ENCODE data around the gene XBP1. TPM values are rescaled to one million over a fixed set of nuclear protein-coding genes. Genes with fewer than 3 reads are reported as not detected.

XBP1 gene
- total and polyA plus RNA-seq, 2 of the 13 experiments (the other 11 are each of a cell fraction or from before 2014, with no cell fraction given) = 416 to 427 TPM

- ChIA-PET CTCF (ENCODE audit: low intra/inter-chr PET ratio, low total read pairs) (no interaction called here), POLR2A (interaction anchor here (0.6 to 4.5 kb wide), 16 partner anchors 8 to 93 kb away, joined by 3 to 59 read pairs (median 4); partner anchors contain the start of genes CHEK2, HSCB, TTC28 and XBP1)
- Histone ChIP-seq H2AFZ (ENCODE audit: low read length) (peak within 1 kb of the TSS; percentile 70), H3K27ac (ENCODE audit: extremely low read length, insufficient read depth, low read length) (peak within 1 kb of the TSS; percentile 91), H3K79me2 (ENCODE audit: insufficient read depth, low read length) (peaks cover 43% of the 10 kb centered on the region), H3K36me3 (replicated peaks in 1 of 2; ENCODE audit: control insufficient read depth in 1 of 2, insufficient read depth in 2 of 2, low read length in 2 of 2) (peaks cover 0 to 16% of the 10 kb centered on the region in 2 experiments; a peak in 2 of 5 replicates), H4K20me1 (ENCODE audit: insufficient read depth, low read length) (no peaks in the 10 kb centered on the region), H3K9me3 (ENCODE audit: low read length) (no peaks in the 10 kb centered on the region), H3K4me3 (replicated peaks in 1 of 3; ENCODE audit: insufficient read depth in 1 of 3, low read depth in 2 of 3, low read length in 3 of 3) (peak within 1 kb of the TSS; percentile 71 to 87 (median 82)), H3K4me2 (ENCODE audit: low read depth, low read length) (peak within 1 kb of the TSS; percentile 82), H3K27me3 (ENCODE audit: control insufficient read depth in 1 of 2, insufficient read depth in 2 of 2, low read length in 2 of 2) (no peaks in the 10 kb centered on the region; a peak in 1 of 5 replicates), H3K9ac (ENCODE audit: insufficient read depth, low read depth, low read length) (peak within 1 kb of the TSS; percentile 96), H3K4me1 (ENCODE audit: insufficient read depth, low read length) (peaks cover 82% of the 10 kb centered on the region)
- BruUV-seq (replicated peaks) = no TSS peak
- 0% methylated on average over 4 of the region's 92 CpGs for WGBS (ENCODE audit: low lambda C conversion rate)
- intact Hi-C loops (cut with micrococcal nuclease; ENCODE audit: unreplicated experiment) = loop anchor here (1.0 kb wide), 1 partner anchor 26 kb away; no protein-coding TSS in a partner anchor
- in situ Hi-C loops (cut with HindIII; ENCODE audit: extremely low pct_ligation_motif_present, low pct_unique_long_range_greater_than_20kb) = no loop called here
- DNase-seq (ENCODE audit: low spot score) (peak; percentile 90), ATAC-seq (peak; percentile 92), FAIRE-seq (peak; percentile 39)
- TF ChIP-seq ZNF781 (CRISPR knock-in tag; IDR thresholded peaks at IDR 0.05; ENCODE audit: borderline replicate concordance, not compliant biosample characterization) = peak; percentile 43
- TF ChIP-seq ZNF768 (CRISPR knock-in tag; IDR thresholded peaks at IDR 0.05) = 0 out of 2 replicates have a peak, but pooled peaks have one; percentile 8
- TF ChIP-seq TAF1 (CRISPR knock-in tag; IDR thresholded peaks at IDR 0.05) = peak; percentile 49; the same call in 1 of the 2 replicates
- 0 out of 2 replicates have a peak, but pooled peaks have one; percentile 36 for TF ChIP-seq ARHGAP35 (CRISPR knock-in tag; IDR thresholded peaks at IDR 0.05; ENCODE audit: borderline replicate concordance)
- peak; percentile 52; the same call in 1 of the 2 replicates for TF ChIP-seq E2F1 (CRISPR knock-in tag; IDR thresholded peaks at IDR 0.05)
- TF ChIP-seq RERE (CRISPR knock-in tag; IDR thresholded peaks at IDR 0.05; ENCODE audit: low read depth) = peak; percentile 21; the same call in 1 of the 2 replicates
- TF ChIP-seq HNF1B (CRISPR knock-in tag; IDR thresholded peaks at IDR 0.05) = 0 out of 2 replicates have a peak, but pooled peaks have one; percentile 46
- TF ChIP-seq ZBTB46 (CRISPR knock-in tag; IDR thresholded peaks at IDR 0.05; ENCODE audit: borderline replicate concordance) = no peak
- TF ChIP-seq ZNF329 (CRISPR knock-in tag; IDR thresholded peaks at IDR 0.05; ENCODE audit: low read depth) = 0 out of 2 replicates have a peak, but pooled peaks have one; percentile 14
- peak; percentile 87 for TF ChIP-seq GABPB1 (CRISPR knock-in tag; IDR thresholded peaks at IDR 0.05)
- TF ChIP-seq ZNF713 (CRISPR knock-in tag; IDR thresholded peaks at IDR 0.05) = no peak
Measured at GRCh38 chr22:28772633-28773460, 27.5 kb downstream of the XBP1 start, which contains the start of gene CCDC117. CCDC117 (plus strand) TSS chr22:28772695; CDS start chr22:28772850, 155 bp downstream.

Measured in HepG2 (cell line).